ENCODE measurements around the gene NPAS3. TPM values are rescaled to one million over a fixed set of nuclear protein-coding genes. Genes with fewer than 3 reads are reported as not detected.

NPAS3 gene
- total and polyA plus RNA-seq, 2 of the 8 experiments (the other 6 are each of a cell fraction or from before 2014, with no cell fraction given), result 0.11 to 0.60 TPM

DNA sequence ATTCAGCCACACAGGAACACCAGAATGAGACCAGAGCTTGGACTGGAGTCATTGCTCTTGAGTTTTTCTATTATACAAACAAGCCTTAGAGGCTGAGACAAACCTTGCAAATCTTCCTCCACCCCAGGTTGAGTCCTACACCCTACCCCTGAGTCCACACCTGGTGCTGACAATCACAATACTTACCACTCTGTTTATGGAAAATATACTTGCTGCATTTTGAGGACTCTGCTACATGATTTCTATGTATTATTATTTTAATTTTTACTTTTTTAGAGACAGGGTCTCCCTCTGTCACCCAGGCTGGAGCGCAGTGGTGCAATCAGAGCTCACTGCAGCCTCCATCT is 910.7 kb downstream of the NPAS3 start:
- Histone ChIP-seq H3K4me2 (ENCODE audit: insufficient read depth in 1 of 2, low read depth in 2 of 2, low read length in 2 of 2) (no peak overlapping the region), H2BK120ac (replicated peaks; ENCODE audit: low read depth, low read length) (no peak overlapping the region), H3K9ac (replicated peaks in 1 of 4; ENCODE audit: extremely low read depth in 1 of 4, low read depth in 3 of 4, low read length in 3 of 4) (no peak overlapping the region), H3K79me2 (ENCODE audit: control insufficient read depth in 1 of 2, insufficient read depth in 2 of 2, low read length in 2 of 2) (no peaks in the 10 kb centered on the region), H3K27me3 (replicated peaks in 1 of 4; ENCODE audit: control insufficient read depth in 3 of 4, extremely low read depth in 1 of 4, insufficient read depth in 3 of 4, low read length in 3 of 4) (no peaks in the 10 kb centered on the region), H3K14ac (ENCODE audit: insufficient read length) (no peak overlapping the region), H4K8ac (ENCODE audit: extremely low read depth, insufficient read depth, low read length) (no peak overlapping the region; the same call in 1 of the 2 replicates), H3K4me3 (ENCODE audit: extremely low read depth in 1 of 4, insufficient read depth in 2 of 4, low read depth in 3 of 4, low read length in 4 of 4) (no peak overlapping the region), H2BK15ac (ENCODE audit: low read length) (no peak overlapping the region), H2AK5ac (ENCODE audit: low read depth, low read length) (no peak overlapping the region), H4K20me1 (replicated peaks in 1 of 2; ENCODE audit: control insufficient read depth in 1 of 2, insufficient read depth in 2 of 2, low read length in 2 of 2) (no peaks in the 10 kb centered on the region), H3K9me3 (ENCODE audit: insufficient read depth in 2 of 2, low read depth in 1 of 2, low read length in 1 of 2) (no peaks in the 10 kb centered on the region), H4K5ac (ENCODE audit: insufficient read length, low read depth, low read length) (no peak overlapping the region), H3K36me3 (ENCODE audit: control insufficient read depth in 2 of 4, insufficient read depth in 4 of 4, low read length in 3 of 4) (no peaks in the 10 kb centered on the region), H2AFZ (ENCODE audit: low read length) (no peak overlapping the region), H3K27ac (ENCODE audit: low read depth, low read length) (no peak overlapping the region), H2BK20ac (ENCODE audit: low read length) (no peak overlapping the region), H2BK12ac (ENCODE audit: low read depth, low read length) (no peak overlapping the region), H3K4me1 (replicated peaks in 1 of 4; ENCODE audit: control insufficient read depth in 3 of 4, insufficient read depth in 4 of 4, low read length in 3 of 4) (peaks cover 4 to 8% (median 6%) of the 10 kb centered on the region in 4 experiments; a peak in 5 of 7 replicates), H3K18ac (ENCODE audit: extremely low read depth, low read length) (no peak overlapping the region), H3K23me2 (ENCODE audit: low read depth, low read length) (no peaks in the 10 kb centered on the region; the same call in 1 of the 2 replicates), H3K23ac (ENCODE audit: insufficient read length) (no peak overlapping the region), H4K91ac (replicated peaks; ENCODE audit: insufficient read length, low read length) (no peak overlapping the region), H3K79me1 (ENCODE audit: low read depth, low read length) (no peaks in the 10 kb centered on the region), H3K56ac (replicated peaks; ENCODE audit: insufficient read length, low read depth, low read length) (no peak overlapping the region), H3K4ac (replicated peaks; ENCODE audit: insufficient read length, low read depth, low read length) (no peak overlapping the region), H2BK5ac (ENCODE audit: low read depth, low read length) (no peak overlapping the region)
- 80% methylated on average over 1 of the region's 1 CpG; no CpG with 5 or more reads in 1 of the 2 experiments for WGBS, 2 experiments (ENCODE audit: extremely low coverage in 1 of 2, insufficient coverage in 1 of 2, insufficient read length in 1 of 2, insufficient replicate concordance in 2 of 2, low coverage in 1 of 2, low lambda C conversion rate in 2 of 2, missing lambda C conversion rate in 1 of 2)
- no peak for DNase-seq (ENCODE audit: low read depth in 1 of 2, low spot score in 2 of 2)
- no peak for FAIRE-seq
- no peak for TF ChIP-seq CBX8 (IDR thresholded peaks at IDR 0.05; ENCODE audit: borderline replicate concordance, low read depth, low read length)
- TF ChIP-seq SP2 (IDR thresholded peaks at IDR 0.05; ENCODE audit: low read length), result no peak
- no peak for TF ChIP-seq NANOG (IDR thresholded peaks at IDR 0.05; ENCODE audit: insufficient read depth, low read depth, low read length, poor library complexity, severe bottlenecking)
- TF ChIP-seq SRF (IDR thresholded peaks at IDR 0.05; ENCODE audit: low read depth, low read length), result no peak
- no peak for TF ChIP-seq POLR2AphosphoS5 (IDR thresholded peaks at IDR 0.05; ENCODE audit: low read depth, low read length)
- no peak for TF ChIP-seq PHF8 (conservative IDR thresholded peaks at IDR 0.05; ENCODE audit: low read depth, low read length)
- TF ChIP-seq TBP (IDR thresholded peaks at IDR 0.05; ENCODE audit: low read depth, low read length), result no peak
- POLR2A ChIA-PET (ENCODE audit: partially characterized antibody), result interaction anchor here (1.0 to 1.3 kb wide), 3 partner anchors 89 to 211 kb away, joined by 3 to 6 read pairs (median 4); no protein-coding TSS in a partner anchor
- CTCF ChIA-PET (ENCODE audit: partially characterized antibody), result interaction anchor here (0.6 to 7.2 kb wide), 70 partner anchors 9 to 1216 kb away, joined by 3 to 80 read pairs (median 5); no protein-coding TSS in a partner anchor

Data from H1 (cell line).